ENCODE data around the gene COX6B2. TPM values are rescaled to one million over a fixed set of nuclear protein-coding genes. Genes with fewer than 3 reads are reported as not detected.

COX6B2 gene
- total and polyA plus RNA-seq, 2 of the 13 experiments (the other 11 are each of a cell fraction or from before 2014, with no cell fraction given), result 0.21 TPM; not detected in 1

DNA sequence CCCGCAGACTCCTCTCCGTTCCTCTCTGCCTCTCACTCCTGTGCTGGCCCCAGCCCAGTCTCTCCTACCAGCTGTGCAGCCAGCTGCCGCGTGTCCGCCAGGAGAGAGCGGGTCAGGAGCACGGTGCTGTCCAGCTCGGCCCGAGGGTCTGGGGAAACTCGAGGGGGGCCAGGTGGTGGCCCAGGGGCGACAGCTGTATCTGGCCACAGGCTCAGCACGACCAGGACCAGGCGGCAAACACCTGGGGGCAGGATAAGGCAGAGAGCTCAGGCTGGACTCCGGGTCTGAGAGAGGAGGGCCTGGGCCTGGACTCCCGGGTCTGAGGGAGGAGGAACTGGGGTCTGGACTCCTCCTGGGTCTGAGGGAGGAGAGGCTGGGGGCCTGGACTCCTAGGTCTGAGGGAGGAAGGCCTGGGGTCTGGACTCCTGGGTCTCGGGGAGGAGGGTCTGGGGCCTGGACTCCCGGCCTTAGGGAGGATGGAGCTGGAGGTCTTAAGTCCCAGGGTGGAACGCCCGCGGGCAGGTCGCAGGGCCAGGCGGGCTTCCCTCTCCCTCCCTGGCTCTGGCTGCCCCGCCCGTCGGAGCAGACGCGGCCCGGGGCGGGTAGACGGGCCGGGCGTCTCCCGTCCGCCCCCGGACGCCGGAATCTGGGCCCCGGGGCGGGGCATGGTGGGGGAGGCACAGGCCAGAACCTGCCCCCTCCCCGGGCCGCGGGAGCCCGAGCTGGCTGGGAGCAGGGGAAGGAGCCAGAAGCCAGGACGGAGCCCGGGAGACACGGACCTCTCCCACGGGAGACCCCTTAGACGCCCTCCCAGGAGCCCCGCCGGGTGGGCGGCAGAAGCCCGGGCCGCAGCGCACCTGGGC, 14.4 kb upstream of the COX6B2 start (continued):
- TF ChIP-seq E2F2 (CRISPR knock-in tag; IDR thresholded peaks at IDR 0.05; ENCODE audit: borderline replicate concordance) (no peak), NFKBIZ (CRISPR knock-in tag; IDR thresholded peaks at IDR 0.05) (no peak), ZNF263 (CRISPR knock-in tag; IDR thresholded peaks at IDR 0.05) (peak; percentile 71), ZBTB38 (CRISPR knock-in tag; IDR thresholded peaks at IDR 0.05) (no peak), RFXANK (CRISPR knock-in tag; IDR thresholded peaks at IDR 0.05) (no peak), JUN (CRISPR knock-in tag; IDR thresholded peaks at IDR 0.05) (no peak), TRIM24 (CRISPR knock-in tag; IDR thresholded peaks at IDR 0.05) (no peak), THAP7 (CRISPR knock-in tag; IDR thresholded peaks at IDR 0.05) (no peak), ZNF850 (CRISPR knock-in tag; conservative IDR thresholded peaks at IDR 0.05) (no peak), ETS1 (CRISPR knock-in tag; IDR thresholded peaks at IDR 0.05) (no peak), ZNF670 (CRISPR knock-in tag; IDR thresholded peaks at IDR 0.05; ENCODE audit: borderline replicate concordance) (no peak), BCL3 (CRISPR knock-in tag; IDR thresholded peaks at IDR 0.05) (no peak), ZHX1 (CRISPR knock-in tag; IDR thresholded peaks at IDR 0.05; ENCODE audit: low read depth) (no peak), ZNF24 (IDR thresholded peaks at IDR 0.05) (no peak), DNMT3B (CRISPR knock-in tag; conservative IDR thresholded peaks at IDR 0.05) (no peak), PCBP1 (IDR thresholded peaks at IDR 0.05; ENCODE audit: borderline replicate concordance, low read depth, low read length) (no peak), PATZ1 (CRISPR knock-in tag; IDR thresholded peaks at IDR 0.05) (peak; percentile 44; the same call in 1 of the 2 replicates), NAIF1 (CRISPR knock-in tag; IDR thresholded peaks at IDR 0.05; ENCODE audit: borderline replicate concordance) (no peak)
- TF ChIP-seq, protein P1, sequence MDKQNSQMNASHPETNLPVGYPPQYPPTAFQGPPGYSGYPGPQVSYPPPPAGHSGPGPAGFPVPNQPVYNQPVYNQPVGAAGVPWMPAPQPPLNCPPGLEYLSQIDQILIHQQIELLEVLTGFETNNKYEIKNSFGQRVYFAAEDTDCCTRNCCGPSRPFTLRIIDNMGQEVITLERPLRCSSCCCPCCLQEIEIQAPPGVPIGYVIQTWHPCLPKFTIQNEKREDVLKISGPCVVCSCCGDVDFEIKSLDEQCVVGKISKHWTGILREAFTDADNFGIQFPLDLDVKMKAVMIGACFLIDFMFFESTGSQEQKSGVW (CRISPR knock-in tag; IDR thresholded peaks at IDR 0.05; ENCODE audit: borderline replicate concordance), result no peak

Measured in HepG2 (cell line).